Adrenal gland (tissue), 12 donors: ENCODE results near the gene EPHA5. TPM values are rescaled to one million over a fixed set of nuclear protein-coding genes. Genes with fewer than 3 reads are reported as not detected.

ENCODE experiments used
- DNase-seq, 7 donors: peaks; one replicate each; pipeline ENCODE4 v3.0.0-alpha.2; 2019 to 2020
- H3K27ac ChIP-seq, 5 donors: fragments of 200-600 bp; sonication (generic) in 4 of 5; 1 replicate in 3 of 5; 2 replicates in 2 of 5; pipeline versions ENCODE4 v1.5.1 to v1.8.0; 2016 to 2020; ENCODE audit warnings: mild to moderate bottlenecking in 1 of 5
- H3K27me3 ChIP-seq: fragments of 200-600 bp; 2 replicates; pipeline ENCODE4 v1.8.0; 2021
- H3K36me3 ChIP-seq, 2 donors: fragments of 200-600 bp; replicated peaks in 1 of 2; 1 replicate in 1 of 2; 2 replicates in 1 of 2; pipeline versions ENCODE4 v1.5.1 to v1.8.0; 2018 to 2022
- H3K4me1 ChIP-seq, 2 donors: fragments of 200-600 bp; replicated peaks in 1 of 2; 1 replicate in 1 of 2; 2 replicates in 1 of 2; pipeline versions ENCODE4 v1.5.1 to v1.8.0; 2018 to 2021
- H3K4me3 ChIP-seq, 4 donors: fragments of 200-600 bp; sonication (generic) in 3 of 4; one replicate each; pipeline ENCODE4 v1.5.1; 2016 to 2018
- H3K9me3 ChIP-seq, 3 donors: fragments of 200-600 bp; sonication (generic) in 1 of 3; replicated peaks in 1 of 3; 1 replicate in 2 of 3; 2 replicates in 1 of 3; pipeline versions ENCODE4 v1.5.1 to v1.8.0; 2016 to 2021
- CTCF ChIP-seq, 6 experiments: fragments of 450-650 bp in 4 of 6; fragments of 200-600 bp in 2 of 6; sonication (generic) in 1 of 6; IDR thresholded peaks; 1 replicate in 5 of 6; 2 replicates in 1 of 6; pipeline versions ENCODE4 v1.5.1 to v1.8.0; 2016 to 2021; ENCODE audit warnings: antibody characterized with exemption in 6 of 6, mild to moderate bottlenecking in 2 of 6, moderate library complexity in 1 of 6
- POLR2A ChIP-seq, 2 donors: fragments of 450-650 bp; IDR thresholded peaks; one replicate each; pipeline ENCODE4 v1.6.1; 2017; ENCODE audit warnings: antibody characterized with exemption in 2 of 2, mild to moderate bottlenecking in 2 of 2, moderate library complexity in 1 of 2
- WGBS, 4 donors: extraction: QIAGEN DNeasy Blood & Tissue Kit in 2 of 4; methylation state at CpG; one replicate each; pipeline versions ENCODE4 v1.1.5 to v1.1.7; 2013 to 2017; 5-methylcytosine and 5-hydroxymethylcytosine counted together
- intact Hi-C, 2 donors: fragments of 100-400 bp; cut with DNase I; formaldehyde crosslinking; loops; one replicate each; pipeline versions ENCODE4 v1.14.1 to v1.15.0; 2022 to 2023
- polyA plus RNA-seq, 3 donors: library from polyadenylated mRNA; stranded (reverse); fragments of 200-250 nt in 2 of 3; fragments of 350-450 nt in 1 of 3; fragmentation: Illumina TruSeq in 1 of 3; extraction: RNeasy Lipid Tissue Mini Kit (QIAGEN cat#74804) in 1 of 3; gene quantifications; one replicate each; pipeline ENCODE4 v1.2.3, GENCODE V29; 2013 to 2014
- total RNA-seq, 9 donors: library from RNA; depleted of rRNA in 4 of 9; stranded (reverse); fragments of >200 nt in 4 of 9; fragments of 120-200 nt in 1 of 9; fragmentation: NEBNext Ultra II Directional in 1 of 9; extraction: Animal tissue kit (Norgen Biotek cat#: 25700) in 1 of 9; gene quantifications; one replicate each; pipeline versions ENCODE4 v1.1.0 to v1.2.4, GENCODE V29; 2013 to 2023
- donor health status: healthy with polysubstance abuse.
- donor health status: Bipolar disorder and iron deficiency.
- donor health status: DM: yes; HTN: yes; CAD: no.
- donor health status: DM: no; HTN: no; CAD: no.
- donor health status: DM: no; HTN: no; CAD: no.
- donor health status: DM: yes; HTN: yes; CAD: no.

EPHA5 gene
- total and polyA plus RNA-seq, 12 donors = 0.04 to 0.95 (median 0.22) TPM; not detected in 3

- no peaks in the 10 kb centered on the region for H3K9me3 ChIP-seq
- H3K36me3 ChIP-seq = no peaks in the 10 kb centered on the region
- no peak for DNase-seq
- H3K4me1 ChIP-seq = no peaks in the 10 kb centered on the region
- TF ChIP-seq CTCF (IDR thresholded peaks at IDR 0.05) (no peak), POLR2A (IDR thresholded peaks at IDR 0.05) (no peak)
- intact Hi-C loops = no loop called here
- H3K27ac ChIP-seq = no peak overlapping the region
- no peak overlapping the region for H3K4me3 ChIP-seq
- no peaks in the 10 kb centered on the region for H3K27me3 ChIP-seq
Measured at GRCh38 chr4:65456579-65456978, 213.7 kb downstream of the EPHA5 start.

- no peaks in the 10 kb centered on the region for H3K36me3 ChIP-seq
- no peaks in the 10 kb centered on the region for H3K9me3 ChIP-seq
- H3K4me1 ChIP-seq = no peaks in the 10 kb centered on the region
- DNase-seq = no peak
- no peaks in the 10 kb centered on the region for H3K27me3 ChIP-seq
- no peak overlapping the region for H3K4me3 ChIP-seq
- TF ChIP-seq POLR2A (IDR thresholded peaks at IDR 0.05) (no peak), CTCF (IDR thresholded peaks at IDR 0.05) (no peak)
- intact Hi-C loops = no loop called here
- 65 to 79% (median 69%) methylated on average over 3 of the region's 3 CpGs for WGBS, 4 donors
- H3K27ac ChIP-seq = no peak overlapping the region
Measured at GRCh38 chr4:65453398-65453797, 216.9 kb downstream of the EPHA5 start.

GRCh38 chr4:65450899-65451298 lies 219.4 kb downstream of the EPHA5 start:
- 79 to 91% (median 85%) methylated on average over 2 of the region's 2 CpGs for WGBS, 4 donors
- no peaks in the 10 kb centered on the region for H3K27me3 ChIP-seq
- no peaks in the 10 kb centered on the region for H3K4me1 ChIP-seq
- TF ChIP-seq POLR2A (IDR thresholded peaks at IDR 0.05) (no peak), CTCF (IDR thresholded peaks at IDR 0.05) (no peak)
- no peaks in the 10 kb centered on the region for H3K36me3 ChIP-seq
- intact Hi-C loops = no loop called here
- DNase-seq = no peak
- H3K9me3 ChIP-seq = no peaks in the 10 kb centered on the region
- H3K4me3 ChIP-seq = no peak overlapping the region
- H3K27ac ChIP-seq = no peak overlapping the region

- no peak overlapping the region for H3K27ac ChIP-seq
- no peaks in the 10 kb centered on the region for H3K9me3 ChIP-seq
- WGBS, 4 donors = 65 to 71% (median 68%) methylated on average over 1 of the region's 1 CpG
- TF ChIP-seq POLR2A (IDR thresholded peaks at IDR 0.05) (no peak), CTCF (IDR thresholded peaks at IDR 0.05) (no peak)
- H3K36me3 ChIP-seq = no peaks in the 10 kb centered on the region
- H3K4me3 ChIP-seq = no peak overlapping the region
- H3K27me3 ChIP-seq = no peaks in the 10 kb centered on the region
- no peaks in the 10 kb centered on the region for H3K4me1 ChIP-seq
- intact Hi-C loops = no loop called here
- no peak for DNase-seq
Measured at GRCh38 chr4:65437102-65437501, 233.2 kb downstream of the EPHA5 start.
